ENCODE results near the gene SVOP. TPM values are rescaled to one million over a fixed set of nuclear protein-coding genes. Genes with fewer than 3 reads are reported as not detected.

Gene SVOP
- total and polyA plus RNA-seq, 2 donors (not counting 1 experiment from before 2014, with no cell fraction given): not detected

DNA sequence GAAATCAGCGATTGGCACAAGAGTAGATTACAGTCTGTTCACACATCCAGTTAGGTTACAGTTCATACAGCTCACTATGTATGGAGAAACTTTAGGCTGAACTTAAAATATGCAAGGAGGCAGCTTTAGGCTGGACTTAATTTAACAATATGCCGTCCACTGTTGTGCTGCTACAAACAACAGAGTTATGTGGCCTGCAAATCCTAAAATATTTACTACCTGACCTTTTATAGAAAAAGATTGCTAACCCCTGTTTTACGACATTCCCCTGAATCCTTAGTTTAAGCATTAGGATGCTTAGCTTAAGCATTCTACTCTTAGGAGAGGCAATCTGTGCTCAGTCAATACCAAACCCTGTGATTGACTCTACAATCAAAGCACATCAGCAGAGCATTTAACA lies 90.1 kb downstream of the SVOP start:
- H3K4me1 ChIP-seq (ENCODE audit: control insufficient read depth, extremely low read depth, insufficient read depth, low read length): no peaks in the 10 kb centered on the region
- no peak overlapping the region for H3K4me2 ChIP-seq (ENCODE audit: extremely low read depth, insufficient read depth, low read length)
- no peak overlapping the region for H3K9ac ChIP-seq (ENCODE audit: insufficient read depth, low read length)
- H3K79me2 ChIP-seq (ENCODE audit: control insufficient read depth, insufficient read depth, low read length): no peaks in the 10 kb centered on the region
- H3K9me3 ChIP-seq (ENCODE audit: control insufficient read depth, insufficient read depth, low read depth, low read length): no peaks in the 10 kb centered on the region
- H3K36me3 ChIP-seq (ENCODE audit: control insufficient read depth, insufficient read depth, low read length): no peaks in the 10 kb centered on the region
- H4K20me1 ChIP-seq (ENCODE audit: control insufficient read depth, extremely low read depth, insufficient read depth, low read length): no peaks in the 10 kb centered on the region
- no peak for DNase-seq (ENCODE audit: low read depth in 2 of 2)
- H3K27ac ChIP-seq (ENCODE audit: insufficient read depth, low read length): no peak overlapping the region
- H3K4me3 ChIP-seq (replicated peaks in 1 of 4; ENCODE audit: control extremely low read depth in 1 of 4, insufficient read depth in 1 of 4, low read depth in 3 of 4, low read length in 4 of 4): no peak overlapping the region
- no peaks in the 10 kb centered on the region for H3K27me3 ChIP-seq (ENCODE audit: control insufficient read depth, insufficient read depth, low read length)
- H2AFZ ChIP-seq (ENCODE audit: low read length): no peak overlapping the region
- TF ChIP-seq, protein P1, sequence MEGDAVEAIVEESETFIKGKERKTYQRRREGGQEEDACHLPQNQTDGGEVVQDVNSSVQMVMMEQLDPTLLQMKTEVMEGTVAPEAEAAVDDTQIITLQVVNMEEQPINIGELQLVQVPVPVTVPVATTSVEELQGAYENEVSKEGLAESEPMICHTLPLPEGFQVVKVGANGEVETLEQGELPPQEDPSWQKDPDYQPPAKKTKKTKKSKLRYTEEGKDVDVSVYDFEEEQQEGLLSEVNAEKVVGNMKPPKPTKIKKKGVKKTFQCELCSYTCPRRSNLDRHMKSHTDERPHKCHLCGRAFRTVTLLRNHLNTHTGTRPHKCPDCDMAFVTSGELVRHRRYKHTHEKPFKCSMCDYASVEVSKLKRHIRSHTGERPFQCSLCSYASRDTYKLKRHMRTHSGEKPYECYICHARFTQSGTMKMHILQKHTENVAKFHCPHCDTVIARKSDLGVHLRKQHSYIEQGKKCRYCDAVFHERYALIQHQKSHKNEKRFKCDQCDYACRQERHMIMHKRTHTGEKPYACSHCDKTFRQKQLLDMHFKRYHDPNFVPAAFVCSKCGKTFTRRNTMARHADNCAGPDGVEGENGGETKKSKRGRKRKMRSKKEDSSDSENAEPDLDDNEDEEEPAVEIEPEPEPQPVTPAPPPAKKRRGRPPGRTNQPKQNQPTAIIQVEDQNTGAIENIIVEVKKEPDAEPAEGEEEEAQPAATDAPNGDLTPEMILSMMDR (conservative IDR thresholded peaks at IDR 0.05 in 1 of 2, IDR thresholded peaks at IDR 0.05 in 1 of 2; ENCODE audit: low read depth in 1 of 2, low read length in 2 of 2): no peak
- TF ChIP-seq EZH2 (IDR thresholded peaks at IDR 0.05; ENCODE audit: low read length, missing control alignments): no peak

GRCh38 chr12:108930155-108930554 lies 90.7 kb downstream of the SVOP start:
- Histone ChIP-seq H3K9ac (ENCODE audit: insufficient read depth, low read length) (no peak overlapping the region), H3K4me3 (replicated peaks in 1 of 4; ENCODE audit: control extremely low read depth in 1 of 4, insufficient read depth in 1 of 4, low read depth in 3 of 4, low read length in 4 of 4) (no peak overlapping the region), H3K4me1 (ENCODE audit: control insufficient read depth, extremely low read depth, insufficient read depth, low read length) (no peaks in the 10 kb centered on the region), H3K4me2 (ENCODE audit: extremely low read depth, insufficient read depth, low read length) (no peak overlapping the region), H4K20me1 (ENCODE audit: control insufficient read depth, extremely low read depth, insufficient read depth, low read length) (no peaks in the 10 kb centered on the region), H3K9me3 (ENCODE audit: control insufficient read depth, insufficient read depth, low read depth, low read length) (no peaks in the 10 kb centered on the region), H2AFZ (ENCODE audit: low read length) (no peak overlapping the region), H3K79me2 (ENCODE audit: control insufficient read depth, insufficient read depth, low read length) (no peaks in the 10 kb centered on the region), H3K36me3 (ENCODE audit: control insufficient read depth, insufficient read depth, low read length) (no peaks in the 10 kb centered on the region), H3K27ac (ENCODE audit: insufficient read depth, low read length) (no peak overlapping the region), H3K27me3 (ENCODE audit: control insufficient read depth, insufficient read depth, low read length) (no peaks in the 10 kb centered on the region)
- TF ChIP-seq, protein P1 (conservative IDR thresholded peaks at IDR 0.05 in 1 of 2, IDR thresholded peaks at IDR 0.05 in 1 of 2; ENCODE audit: low read depth in 1 of 2, low read length in 2 of 2): no peak
- no peak for TF ChIP-seq EZH2 (IDR thresholded peaks at IDR 0.05; ENCODE audit: low read length, missing control alignments)
- no peak for DNase-seq (ENCODE audit: low read depth in 2 of 2)

DNA sequence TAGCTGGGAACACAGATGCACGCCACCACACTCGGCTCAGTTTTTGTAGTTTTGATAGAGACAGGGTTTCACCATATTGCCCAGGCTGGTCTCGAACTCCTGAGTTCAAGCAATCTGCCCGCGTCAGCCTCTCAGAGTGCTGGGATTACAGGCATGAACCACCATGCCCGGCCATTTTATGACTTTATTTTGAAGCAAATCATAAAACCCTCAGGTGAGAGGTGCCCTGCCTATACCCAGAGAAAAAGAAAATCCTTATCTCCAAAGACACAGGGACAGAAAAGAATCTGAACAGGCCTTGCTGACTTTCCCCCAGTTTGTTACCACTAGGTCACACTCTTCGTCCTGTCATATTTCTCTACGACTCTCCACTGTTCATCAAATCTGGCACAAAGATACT lies 92.2 kb downstream of the SVOP start:
- DNase-seq (ENCODE audit: low read depth in 2 of 2): no peak
- Histone ChIP-seq H3K27ac (ENCODE audit: insufficient read depth, low read length) (no peak overlapping the region), H3K9ac (ENCODE audit: insufficient read depth, low read length) (no peak overlapping the region), H3K4me3 (replicated peaks in 1 of 4; ENCODE audit: control extremely low read depth in 1 of 4, insufficient read depth in 1 of 4, low read depth in 3 of 4, low read length in 4 of 4) (no peak overlapping the region), H2AFZ (ENCODE audit: low read length) (no peak overlapping the region), H3K79me2 (ENCODE audit: control insufficient read depth, insufficient read depth, low read length) (no peaks in the 10 kb centered on the region), H3K4me1 (ENCODE audit: control insufficient read depth, extremely low read depth, insufficient read depth, low read length) (no peaks in the 10 kb centered on the region), H3K27me3 (ENCODE audit: control insufficient read depth, insufficient read depth, low read length) (no peaks in the 10 kb centered on the region), H4K20me1 (ENCODE audit: control insufficient read depth, extremely low read depth, insufficient read depth, low read length) (peaks cover under 1% of the 10 kb centered on the region), H3K4me2 (ENCODE audit: extremely low read depth, insufficient read depth, low read length) (no peak overlapping the region), H3K9me3 (ENCODE audit: control insufficient read depth, insufficient read depth, low read depth, low read length) (no peaks in the 10 kb centered on the region), H3K36me3 (ENCODE audit: control insufficient read depth, insufficient read depth, low read length) (no peaks in the 10 kb centered on the region)
- no peak for TF ChIP-seq EZH2 (IDR thresholded peaks at IDR 0.05; ENCODE audit: low read length, missing control alignments)
- TF ChIP-seq, protein P1 (conservative IDR thresholded peaks at IDR 0.05 in 1 of 2, IDR thresholded peaks at IDR 0.05 in 1 of 2; ENCODE audit: low read depth in 1 of 2, low read length in 2 of 2): no peak
